Measurements from ENCODE around the gene ABCA5.
"Not testable (repeated sequence)": the region's sequence is repeated elsewhere in the genome, so short reads cannot be mapped to it uniquely, and the experiment has no call there.

The ABCA5 gene

GRCh38 chr17:69222707-69223258 lies 104.2 kb downstream of the ABCA5 start:
- no peak for DNase-seq

- DNase-seq: no peak
Observed at GRCh38 chr17:69220098-69220497, 106.8 kb downstream of the ABCA5 start.

GRCh38 chr17:69218986-69219385 lies 107.9 kb downstream of the ABCA5 start:
- no peak for DNase-seq

GRCh38 chr17:69213059-69213813 lies 113.7 kb downstream of the ABCA5 start:
- DNase-seq: no peak

GRCh38 chr17:69208640-69209039 lies 118.3 kb downstream of the ABCA5 start:
- no peak for DNase-seq

GRCh38 chr17:69207151-69207550 lies 119.8 kb downstream of the ABCA5 start:
- DNase-seq: no peak

GRCh38 chr17:69198238-69198637 lies 128.7 kb downstream of the ABCA5 start:
- DNase-seq: no peak

GRCh38 chr17:69196105-69196653 lies 130.8 kb downstream of the ABCA5 start:
- DNase-seq: not testable (repeated sequence)
